H9 (cell line): ENCODE data around the gene AP4M1. TPM values are rescaled to one million over a fixed set of nuclear protein-coding genes. Genes with fewer than 3 reads are reported as not detected.

Source experiments
- DNase-seq: peaks from one replicate; pipeline ENCODE4 v3.0.0-alpha.2; 2017
- H2AFZ ChIP-seq: one replicate; pipeline ENCODE4 v1.6.1; 2013; ENCODE audit warnings: mild to moderate bottlenecking, low read length, control low read depth, moderate library complexity
- H2AK5ac ChIP-seq: 2 replicates; pipeline ENCODE4 v1.6.1; 2013; ENCODE audit warnings: low read length, control low read depth, mixed read lengths; ENCODE audit not compliant: insufficient read length
- H2BK120ac ChIP-seq: one replicate; pipeline ENCODE4 v1.6.1; 2013; ENCODE audit warnings: low read depth, mild to moderate bottlenecking, low read length, control low read depth, inconsistent platforms; ENCODE audit not compliant: poor library complexity, severe bottlenecking
- H2BK12ac ChIP-seq: 2 replicates; pipeline ENCODE4 v1.6.1; 2013; ENCODE audit warnings: low read length, control low read depth, mixed read lengths, low read depth; ENCODE audit not compliant: insufficient read length
- H2BK15ac ChIP-seq: 2 replicates; pipeline ENCODE4 v1.6.1; 2013; ENCODE audit warnings: low read depth, low read length, control low read depth
- H2BK20ac ChIP-seq: one replicate; pipeline ENCODE4 v1.6.1; 2013; ENCODE audit warnings: low read depth, mild to moderate bottlenecking, low read length, control low read depth, inconsistent platforms; ENCODE audit not compliant: poor library complexity, severe bottlenecking
- H2BK5ac ChIP-seq: 2 replicates; pipeline ENCODE4 v1.6.1; 2013; ENCODE audit warnings: low read length, control low read depth, mixed read lengths; ENCODE audit not compliant: insufficient read length
- H3K14ac ChIP-seq: 2 replicates; pipeline ENCODE4 v1.6.1; 2013; ENCODE audit warnings: low read length, control low read depth; ENCODE audit not compliant: insufficient read depth
- H3K18ac ChIP-seq: 2 replicates; pipeline ENCODE4 v1.6.1; 2013; ENCODE audit warnings: low read depth, mild to moderate bottlenecking, mixed read lengths, low read length, control low read depth; ENCODE audit not compliant: insufficient read length
- H3K23ac ChIP-seq: 2 replicates; pipeline ENCODE4 v1.6.1; 2013; ENCODE audit warnings: low read length, control low read depth, mixed read lengths, low read depth; ENCODE audit not compliant: insufficient read length
- H3K23me2 ChIP-seq: 2 replicates; pipeline ENCODE4 v1.6.1; 2013; ENCODE audit warnings: low read depth, mild to moderate bottlenecking, mixed read lengths, low read length, control low read depth; ENCODE audit not compliant: insufficient read length, poor library complexity, severe bottlenecking
- H3K27ac ChIP-seq: 2 replicates; pipeline ENCODE4 v1.5.1; 2013; ENCODE audit warnings: low read length, control low read depth, mixed read lengths, low read depth; ENCODE audit not compliant: insufficient read length
- H3K27me3 ChIP-seq: 2 replicates; pipeline ENCODE4 v1.6.1; 2013; ENCODE audit warnings: low read length, control low read depth, inconsistent platforms; ENCODE audit not compliant: insufficient read depth
- H3K4ac ChIP-seq: 2 replicates; pipeline ENCODE4 v1.6.1; 2013; ENCODE audit warnings: low read depth, mild to moderate bottlenecking, control low read depth, inconsistent platforms, low read length, moderate library complexity
- H3K4me1 ChIP-seq: 2 replicates; pipeline ENCODE4 v1.6.1; 2013; ENCODE audit warnings: low read length, control low read depth, inconsistent platforms; ENCODE audit not compliant: insufficient read depth
- H3K4me2 ChIP-seq: 2 replicates; pipeline ENCODE4 v1.6.1; 2013; ENCODE audit warnings: low read length, control low read depth, mixed read lengths; ENCODE audit not compliant: insufficient read length, insufficient read depth
- H3K56ac ChIP-seq: 2 replicates; pipeline ENCODE4 v1.6.1; 2013; ENCODE audit warnings: low read depth, mild to moderate bottlenecking, mixed read lengths, low read length, control low read depth; ENCODE audit not compliant: insufficient read length
- H3K79me1 ChIP-seq: 2 replicates; pipeline ENCODE4 v1.6.1; 2013; ENCODE audit warnings: low read depth, mild to moderate bottlenecking, moderate library complexity, low read length, control low read depth, inconsistent platforms; ENCODE audit not compliant: insufficient read depth, poor library complexity, severe bottlenecking
- H3K79me2 ChIP-seq: 2 replicates; pipeline ENCODE4 v1.6.1; 2013; ENCODE audit warnings: low read length, control low read depth, inconsistent platforms; ENCODE audit not compliant: insufficient read depth
- H3K9ac ChIP-seq: 2 replicates; pipeline ENCODE4 v1.6.1; 2013; ENCODE audit warnings: low read length, control low read depth, mixed read lengths; ENCODE audit not compliant: insufficient read length; ENCODE audit errors: extremely low read depth
- H3K9me3 ChIP-seq: one replicate; pipeline ENCODE4 v1.6.1; 2013; ENCODE audit warnings: low read depth, low read length, inconsistent platforms; ENCODE audit not compliant: control insufficient read depth
- H3T11ph ChIP-seq: one replicate; pipeline ENCODE4 v1.6.1; 2013; ENCODE audit warnings: mild to moderate bottlenecking, low read length, control low read depth, inconsistent platforms
- H4K20me1 ChIP-seq: one replicate; pipeline ENCODE4 v1.6.1; 2013; ENCODE audit not compliant: control insufficient read depth, insufficient read length, insufficient read depth
- H4K5ac ChIP-seq: 2 replicates; pipeline ENCODE4 v1.6.1; 2013; ENCODE audit warnings: low read depth, mild to moderate bottlenecking, mixed read lengths, low read length, control low read depth; ENCODE audit not compliant: insufficient read length
- H4K8ac ChIP-seq: replicated peaks from 2 replicates; pipeline ENCODE4 v1.6.1; 2013; ENCODE audit warnings: low read length, control low read depth, mixed read lengths, low read depth; ENCODE audit not compliant: insufficient read length
- H4K91ac ChIP-seq: 2 replicates; pipeline ENCODE4 v1.6.1; 2013; ENCODE audit warnings: low read depth, mild to moderate bottlenecking, moderate library complexity, mixed read lengths, low read length, control low read depth; ENCODE audit not compliant: insufficient read length
- H3K27ac Mint-ChIP-seq, 3 experiments: 2 replicates in 2 of 3; 3 replicates in 1 of 3; pipeline ENCODE4 v1.8.0; 2020 to 2021; ENCODE audit warnings: mixed read lengths in 3 of 3, mild to moderate bottlenecking in 1 of 3, moderate library complexity in 1 of 3
- H3K27me3 Mint-ChIP-seq: 2 replicates; pipeline ENCODE4 v1.8.0; 2021; ENCODE audit warnings: low read depth, mild to moderate bottlenecking, moderate library complexity, mixed read lengths
- H3K36me3 Mint-ChIP-seq, 3 experiments: 2 replicates in 2 of 3; 3 replicates in 1 of 3; pipeline ENCODE4 v1.8.0; 2020 to 2021; ENCODE audit warnings: low read depth in 3 of 3, mixed read lengths in 3 of 3; ENCODE audit not compliant: insufficient read depth in 1 of 3
- H3K4me1 Mint-ChIP-seq, 2 experiments: 2 replicates each; pipeline ENCODE4 v1.8.0; 2020; ENCODE audit warnings: mixed read lengths in 2 of 2
- H3K4me3 Mint-ChIP-seq, 2 experiments: 2 replicates in 1 of 2; 3 replicates in 1 of 2; pipeline ENCODE4 v1.8.0; 2020 to 2021; ENCODE audit warnings: mild to moderate bottlenecking in 2 of 2, mixed read lengths in 2 of 2, moderate library complexity in 1 of 2
- H3K9me3 Mint-ChIP-seq, 2 experiments: 2 replicates in 1 of 2; 3 replicates in 1 of 2; pipeline ENCODE4 v1.8.0; 2020; ENCODE audit warnings: mild to moderate bottlenecking in 2 of 2, mixed read lengths in 2 of 2, moderate library complexity in 1 of 2
- WGBS: extraction: QIAGEN DNeasy Blood & Tissue Kit; methylation state at CpG from one replicate; pipeline ENCODE4 v1.1.7; 2013; ENCODE audit warnings: missing lambda C conversion rate, low lambda C conversion rate, mixed read lengths; ENCODE audit not compliant: insufficient read length; ENCODE audit errors: extremely low coverage; 5-methylcytosine and 5-hydroxymethylcytosine counted together
- total RNA-seq: library from RNA; stranded (reverse); gene quantifications from 2 replicates; pipeline ENCODE4 v1.2.1, GENCODE V29; 2021
- TF ChIP-seq, protein P1 (sequence below): fragments of 200-600 bp; sonication (generic); conservative IDR thresholded peaks from 3 replicates; pipeline ENCODE4 v1.8.0; 2021; ENCODE audit warnings: antibody characterized with exemption, mild to moderate bottlenecking

The AP4M1 gene
- total RNA-seq, 1 experiment from 2014 or later: 18.8 TPM

DNA sequence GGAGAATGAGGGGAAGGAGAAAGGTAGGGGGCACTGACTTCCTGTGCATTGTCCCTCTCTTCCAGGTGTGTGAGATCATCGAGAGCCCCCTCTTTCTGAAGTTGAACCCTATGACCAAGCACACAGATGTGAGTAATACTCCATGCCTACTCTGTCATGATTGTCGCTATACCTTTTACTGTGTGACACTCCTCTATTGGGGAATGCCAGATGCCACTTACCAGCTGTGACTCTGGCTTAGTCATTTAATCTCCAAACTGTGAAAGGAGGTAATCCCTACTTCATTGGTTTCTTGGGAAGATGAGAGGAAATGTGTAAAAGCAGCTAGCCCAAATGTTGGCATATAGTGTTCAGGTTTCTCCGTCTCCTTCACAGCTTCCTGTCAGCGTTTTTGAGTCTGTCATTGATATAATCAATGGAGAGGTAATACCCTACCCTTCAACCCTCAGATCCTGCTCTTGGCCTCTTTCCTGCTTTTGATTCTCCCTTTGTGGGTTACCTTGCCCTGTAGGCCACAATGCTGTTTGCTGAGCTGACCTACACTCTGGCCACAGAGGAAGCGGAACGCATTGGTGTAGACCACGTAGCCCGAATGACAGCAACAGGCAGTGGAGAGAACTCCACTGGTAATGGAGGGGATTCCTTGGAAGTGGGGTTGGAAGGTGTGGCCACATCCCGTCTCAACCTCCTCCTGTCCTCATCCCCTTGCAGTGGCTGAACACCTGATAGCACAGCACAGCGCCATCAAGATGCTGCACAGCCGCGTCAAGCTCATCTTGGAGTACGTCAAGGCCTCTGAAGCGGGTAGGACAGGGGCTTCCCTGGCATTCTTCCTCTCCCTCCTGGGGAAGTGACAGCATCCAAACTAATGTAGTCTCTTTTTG, 10.7 kb upstream of the AP4M1 start:
- H3K4me1 Mint-ChIP-seq: peaks cover 9% of the 10 kb centered on the region in 2 experiments
- H3K79me2 ChIP-seq: no peaks in the 10 kb centered on the region
- H4K5ac ChIP-seq: no peak overlapping the region

More for the DNA sequence above, 10.7 kb upstream of the AP4M1 start:
- no peak overlapping the region for H4K91ac ChIP-seq
- no peak overlapping the region for H2BK5ac ChIP-seq
- no peaks in the 10 kb centered on the region for H4K20me1 ChIP-seq
- H3K4ac ChIP-seq: no peak overlapping the region
- H3K4me3 Mint-ChIP-seq: peak overlapping the region; percentile 73 to 96; a peak in 4 of 5 replicates
- H3K9me3 ChIP-seq: no peaks in the 10 kb centered on the region
- H2BK120ac ChIP-seq: no peak overlapping the region
- no peak overlapping the region for H2AFZ ChIP-seq
- H4K8ac ChIP-seq: no peak overlapping the region
- no peak overlapping the region for H3K18ac ChIP-seq
- no peak overlapping the region for H3K23ac ChIP-seq
- H3K27ac Mint-ChIP-seq: peak overlapping the region in 2 of 3 experiments; percentile 70 to 84; a peak in 6 of 7 replicates
- DNase-seq: no peak
- no peak overlapping the region for H2AK5ac ChIP-seq
- peaks cover 57 to 61% (median 60%) of the 10 kb centered on the region in 3 experiments for H3K36me3 Mint-ChIP-seq
- H2BK15ac ChIP-seq: no peak overlapping the region
- H3K27ac ChIP-seq: no peak overlapping the region
- H3K9ac ChIP-seq: no peak overlapping the region
- peaks cover 5% of the 10 kb centered on the region for H3K27me3 Mint-ChIP-seq
- H3K4me1 ChIP-seq: no peaks in the 10 kb centered on the region
- no peak overlapping the region for H2BK12ac ChIP-seq
- H3K9me3 Mint-ChIP-seq: no peaks in the 10 kb centered on the region; a peak in 1 of 5 replicates
- TF ChIP-seq, protein P1, sequence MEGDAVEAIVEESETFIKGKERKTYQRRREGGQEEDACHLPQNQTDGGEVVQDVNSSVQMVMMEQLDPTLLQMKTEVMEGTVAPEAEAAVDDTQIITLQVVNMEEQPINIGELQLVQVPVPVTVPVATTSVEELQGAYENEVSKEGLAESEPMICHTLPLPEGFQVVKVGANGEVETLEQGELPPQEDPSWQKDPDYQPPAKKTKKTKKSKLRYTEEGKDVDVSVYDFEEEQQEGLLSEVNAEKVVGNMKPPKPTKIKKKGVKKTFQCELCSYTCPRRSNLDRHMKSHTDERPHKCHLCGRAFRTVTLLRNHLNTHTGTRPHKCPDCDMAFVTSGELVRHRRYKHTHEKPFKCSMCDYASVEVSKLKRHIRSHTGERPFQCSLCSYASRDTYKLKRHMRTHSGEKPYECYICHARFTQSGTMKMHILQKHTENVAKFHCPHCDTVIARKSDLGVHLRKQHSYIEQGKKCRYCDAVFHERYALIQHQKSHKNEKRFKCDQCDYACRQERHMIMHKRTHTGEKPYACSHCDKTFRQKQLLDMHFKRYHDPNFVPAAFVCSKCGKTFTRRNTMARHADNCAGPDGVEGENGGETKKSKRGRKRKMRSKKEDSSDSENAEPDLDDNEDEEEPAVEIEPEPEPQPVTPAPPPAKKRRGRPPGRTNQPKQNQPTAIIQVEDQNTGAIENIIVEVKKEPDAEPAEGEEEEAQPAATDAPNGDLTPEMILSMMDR: no peak
- H3K14ac ChIP-seq: no peak overlapping the region
- peaks cover 4% of the 10 kb centered on the region for H3K23me2 ChIP-seq
- no peaks in the 10 kb centered on the region for H3K79me1 ChIP-seq
- H3T11ph ChIP-seq: no peak overlapping the region
- H3K27me3 ChIP-seq: no peaks in the 10 kb centered on the region
- no peak overlapping the region for H3K4me2 ChIP-seq
- WGBS: no CpG with 5 or more reads among the region's 14 CpGs
- no peak overlapping the region for H2BK20ac ChIP-seq
- no peak overlapping the region for H3K56ac ChIP-seq
